Kasumi-1 (cell line): ENCODE measurements around the gene GRPEL2.
"Not testable (repeated sequence)": the region's sequence is repeated elsewhere in the genome, so short reads cannot be mapped to it uniquely, and the experiment has no call there.

Experiments
- DNase-seq, 2 experiments: peaks; one replicate each; lab custom pipeline; 2025; lab: John Stamatoyannopoulos, UW

GRPEL2 gene

GRCh38 chr5:149398747-149399266 is 53.5 kb downstream of the GRPEL2 start:
- DNase-seq = not testable (repeated sequence)

DNA sequence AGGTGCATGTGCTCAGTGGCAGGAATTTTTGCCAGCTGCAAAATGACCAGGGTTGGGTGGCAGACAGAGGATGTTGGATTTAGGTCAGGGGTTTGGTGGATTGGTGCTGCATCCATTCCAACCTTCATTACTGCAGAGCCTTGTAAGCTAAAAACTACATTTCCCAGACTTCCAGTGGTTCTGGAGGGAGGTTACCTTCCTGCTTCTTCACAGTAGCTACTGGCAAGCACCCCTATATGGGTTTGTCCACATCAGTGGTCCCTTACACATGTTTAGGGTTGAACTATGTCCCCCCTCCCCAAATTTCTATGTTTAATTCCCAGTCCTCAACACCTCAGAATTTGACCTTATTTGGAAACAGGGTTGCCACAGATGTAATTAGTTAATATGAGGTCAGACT is 54.5 kb downstream of the GRPEL2 start:
- DNase-seq = no peak

- DNase-seq = no peak
Observed at GRCh38 chr5:149400304-149400703, 55.0 kb downstream of the GRPEL2 start.

DNA sequence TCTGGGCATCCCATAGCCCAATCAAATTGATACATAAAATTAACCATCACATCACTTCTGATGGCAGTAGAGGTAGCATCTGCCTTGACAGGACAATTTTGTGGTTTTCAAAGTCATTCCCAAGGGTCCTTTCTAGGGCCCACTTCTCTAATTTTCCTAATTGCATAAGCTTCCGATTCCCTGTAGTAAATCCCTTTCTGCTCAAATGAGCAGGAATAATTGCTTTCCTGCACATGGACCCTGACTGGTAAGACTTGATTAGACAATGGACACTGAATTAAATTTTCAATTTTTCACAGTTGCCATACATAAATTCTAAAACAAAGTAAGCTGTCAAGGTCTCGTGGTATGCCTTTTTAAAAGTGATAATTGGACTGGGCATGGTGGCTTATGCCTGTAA is 55.8 kb downstream of the GRPEL2 start:
- DNase-seq = no peak

GRCh38 chr5:149402291-149402690 is 57.0 kb downstream of the GRPEL2 start:
- DNase-seq = no peak
